ENCODE measurements around the gene PRRX2.

The PRRX2 gene

DNA sequence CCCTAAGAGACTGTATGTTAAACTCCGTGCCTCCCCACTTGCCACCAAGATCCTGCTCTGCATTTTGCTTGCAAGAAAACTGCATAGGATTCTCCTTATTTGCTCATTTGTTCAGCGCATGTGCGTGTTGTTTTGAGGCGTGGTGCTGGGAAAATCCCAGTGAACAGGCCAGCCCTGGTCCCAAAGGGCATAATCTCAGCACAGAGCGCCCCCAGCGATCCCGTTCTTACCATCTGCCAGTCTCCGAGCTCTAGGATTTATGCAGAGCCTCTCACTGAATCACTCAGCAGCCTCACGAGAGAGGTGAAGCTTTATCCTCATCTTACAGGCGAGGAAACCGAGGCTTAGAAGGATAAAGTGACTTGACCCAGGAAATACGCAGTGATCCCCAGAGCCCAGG is 11.5 kb downstream of the PRRX2 start:
- POLR2A ChIA-PET, result no interaction called here
- DNase-seq (ENCODE audit: extremely low spot score), result no peak
- TF ChIP-seq ARNT (IDR thresholded peaks at IDR 0.05) (no peak), HDGF (IDR thresholded peaks at IDR 0.05; ENCODE audit: borderline replicate concordance) (no peak), LEF1 (IDR thresholded peaks at IDR 0.05; ENCODE audit: borderline replicate concordance) (no peak), SP1 (IDR thresholded peaks at IDR 0.05) (no peak), BHLHE40 (IDR thresholded peaks at IDR 0.05; ENCODE audit: borderline replicate concordance) (no peak), PKNOX1 (IDR thresholded peaks at IDR 0.05) (no peak), ZNF384 (IDR thresholded peaks at IDR 0.05) (no peak), TARDBP (IDR thresholded peaks at IDR 0.05) (no peak), FOXM1 (IDR thresholded peaks at IDR 0.05; ENCODE audit: borderline replicate concordance) (no peak), CTBP1 (IDR thresholded peaks at IDR 0.05; ENCODE audit: borderline replicate concordance) (no peak), L3MBTL2 (conservative IDR thresholded peaks at IDR 0.05) (no peak), FOXK2 (IDR thresholded peaks at IDR 0.05) (no peak), SUZ12 (IDR thresholded peaks at IDR 0.05) (no peak), FOXA1 (IDR thresholded peaks at IDR 0.05) (no peak), NFRKB (IDR thresholded peaks at IDR 0.05) (no peak)
- CTCF ChIA-PET, result no interaction called here

GRCh38 chr9:129677456-129677855 is 12.0 kb downstream of the PRRX2 start:
- TF ChIP-seq FOXK2 (IDR thresholded peaks at IDR 0.05) (no peak), BHLHE40 (IDR thresholded peaks at IDR 0.05; ENCODE audit: borderline replicate concordance) (no peak), HDGF (IDR thresholded peaks at IDR 0.05; ENCODE audit: borderline replicate concordance) (no peak), FOXM1 (IDR thresholded peaks at IDR 0.05; ENCODE audit: borderline replicate concordance) (no peak), NFRKB (IDR thresholded peaks at IDR 0.05) (no peak), SP1 (IDR thresholded peaks at IDR 0.05) (no peak), FOXA1 (IDR thresholded peaks at IDR 0.05) (no peak), ZNF384 (IDR thresholded peaks at IDR 0.05) (no peak), PKNOX1 (IDR thresholded peaks at IDR 0.05) (no peak), TARDBP (IDR thresholded peaks at IDR 0.05) (no peak), L3MBTL2 (conservative IDR thresholded peaks at IDR 0.05) (no peak), ARNT (IDR thresholded peaks at IDR 0.05) (no peak), ELF4 (IDR thresholded peaks at IDR 0.05) (no peak), SUZ12 (IDR thresholded peaks at IDR 0.05) (no peak), CTBP1 (IDR thresholded peaks at IDR 0.05; ENCODE audit: borderline replicate concordance) (no peak), LEF1 (IDR thresholded peaks at IDR 0.05; ENCODE audit: borderline replicate concordance) (no peak)
- ChIA-PET POLR2A (no interaction called here), CTCF (no interaction called here)
- DNase-seq (ENCODE audit: extremely low spot score), result peak; percentile 34

- ChIA-PET CTCF (no interaction called here), POLR2A (no interaction called here)
- no peak for TF ChIP-seq SP1 (IDR thresholded peaks at IDR 0.05)
- TF ChIP-seq NFRKB (IDR thresholded peaks at IDR 0.05), result no peak
- no peak for TF ChIP-seq PKNOX1 (IDR thresholded peaks at IDR 0.05)
- no peak for TF ChIP-seq TARDBP (IDR thresholded peaks at IDR 0.05)
- TF ChIP-seq SUZ12 (IDR thresholded peaks at IDR 0.05), result no peak
- no peak for TF ChIP-seq BHLHE40 (IDR thresholded peaks at IDR 0.05; ENCODE audit: borderline replicate concordance)
- no peak for TF ChIP-seq ARNT (IDR thresholded peaks at IDR 0.05)
- no peak for TF ChIP-seq FOXA1 (IDR thresholded peaks at IDR 0.05)
- TF ChIP-seq L3MBTL2 (conservative IDR thresholded peaks at IDR 0.05), result no peak
- no peak for DNase-seq (ENCODE audit: extremely low spot score)
Observed at GRCh38 chr9:129678844-129679243, 13.4 kb downstream of the PRRX2 start.

- POLR2A ChIA-PET, result interaction anchor here (1.5 kb wide), 1 partner anchor 18 kb away, joined by 5 read pairs; no protein-coding TSS in a partner anchor
- TF ChIP-seq FOXM1 (IDR thresholded peaks at IDR 0.05; ENCODE audit: borderline replicate concordance) (no peak), LEF1 (IDR thresholded peaks at IDR 0.05; ENCODE audit: borderline replicate concordance) (no peak), PKNOX1 (IDR thresholded peaks at IDR 0.05) (no peak), NFRKB (IDR thresholded peaks at IDR 0.05) (no peak), BHLHE40 (IDR thresholded peaks at IDR 0.05; ENCODE audit: borderline replicate concordance) (no peak), SP1 (IDR thresholded peaks at IDR 0.05) (no peak), ELF4 (IDR thresholded peaks at IDR 0.05) (no peak), L3MBTL2 (conservative IDR thresholded peaks at IDR 0.05) (no peak), SUZ12 (IDR thresholded peaks at IDR 0.05) (no peak), FOXA1 (IDR thresholded peaks at IDR 0.05) (no peak), CTBP1 (IDR thresholded peaks at IDR 0.05; ENCODE audit: borderline replicate concordance) (no peak), TARDBP (IDR thresholded peaks at IDR 0.05) (no peak), ZNF384 (IDR thresholded peaks at IDR 0.05) (no peak), HDGF (IDR thresholded peaks at IDR 0.05; ENCODE audit: borderline replicate concordance) (no peak), FOXK2 (IDR thresholded peaks at IDR 0.05) (no peak), ARNT (IDR thresholded peaks at IDR 0.05) (no peak)
- CTCF ChIA-PET, result no interaction called here
- no peak for DNase-seq (ENCODE audit: extremely low spot score)
Observed at GRCh38 chr9:129679537-129679936, 14.1 kb downstream of the PRRX2 start.

DNA sequence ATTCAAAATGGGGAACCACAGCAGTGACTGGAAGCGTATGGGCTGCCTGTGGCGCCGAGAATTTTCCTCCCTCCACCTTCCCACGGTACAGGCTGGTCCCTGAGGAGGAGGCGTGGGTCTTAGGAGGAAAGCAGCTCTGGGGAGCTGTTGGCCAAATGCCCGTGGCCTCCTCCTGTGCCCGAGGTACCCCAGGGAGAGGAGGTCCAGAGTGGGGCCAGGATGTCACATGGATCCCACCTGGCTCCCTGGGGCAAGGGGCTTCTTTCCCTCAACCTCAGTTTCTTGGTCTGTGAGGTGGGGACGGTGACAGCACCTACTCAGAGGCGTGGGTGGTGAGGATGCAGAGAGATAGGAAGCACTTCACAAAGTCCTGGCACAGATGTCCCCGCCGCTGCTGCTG is 16.5 kb downstream of the PRRX2 start:
- ChIA-PET CTCF (no interaction called here), POLR2A (no interaction called here)
- TF ChIP-seq ELF4 (IDR thresholded peaks at IDR 0.05) (no peak), FOXM1 (IDR thresholded peaks at IDR 0.05; ENCODE audit: borderline replicate concordance) (no peak), BHLHE40 (IDR thresholded peaks at IDR 0.05; ENCODE audit: borderline replicate concordance) (no peak), ZNF384 (IDR thresholded peaks at IDR 0.05) (no peak), SUZ12 (IDR thresholded peaks at IDR 0.05) (no peak), ARNT (IDR thresholded peaks at IDR 0.05) (no peak), SP1 (IDR thresholded peaks at IDR 0.05) (no peak), FOXA1 (IDR thresholded peaks at IDR 0.05) (no peak), TARDBP (IDR thresholded peaks at IDR 0.05) (no peak), NFRKB (IDR thresholded peaks at IDR 0.05) (no peak), PKNOX1 (IDR thresholded peaks at IDR 0.05) (no peak), FOXK2 (IDR thresholded peaks at IDR 0.05) (no peak), LEF1 (IDR thresholded peaks at IDR 0.05; ENCODE audit: borderline replicate concordance) (no peak), L3MBTL2 (conservative IDR thresholded peaks at IDR 0.05) (no peak), HDGF (IDR thresholded peaks at IDR 0.05; ENCODE audit: borderline replicate concordance) (no peak), CTBP1 (IDR thresholded peaks at IDR 0.05; ENCODE audit: borderline replicate concordance) (no peak)
- DNase-seq (ENCODE audit: extremely low spot score), result no peak
